H1 (cell line): ENCODE results near the gene IL13RA1. TPM values are rescaled to one million over a fixed set of nuclear protein-coding genes. Genes with fewer than 3 reads are reported as not detected.

Source experiments
- CTCF ChIA-PET: fragments of 300-600 bp; sonication (Branson Sonifier 250); formaldehyde crosslinking; loops from one replicate; lab custom pipeline; 2021; ENCODE audit not compliant: partially characterized antibody; lab: Charles Lee
- POLR2A ChIA-PET: fragments of 300-600 bp; sonication (Branson Sonifier 250); formaldehyde crosslinking; loops from one replicate; lab custom pipeline; 2021; ENCODE audit warnings: inconsistent platforms; ENCODE audit not compliant: partially characterized antibody; lab: Charles Lee
- DNase-seq, 2 experiments: peaks; one replicate each; pipeline versions ENCODE4 v3.0.0 to v3.0.0-alpha.2; 2010 to 2022; ENCODE audit warnings: low spot score in 2 of 2, low read depth in 1 of 2, mixed read lengths in 1 of 2
- FAIRE-seq: peaks from 2 replicates; lab custom pipeline; 2011; peaks lifted over from hg19 to GRCh38; lab: Jason Lieb, UNC
- H2AFZ ChIP-seq: 2 replicates; pipeline ENCODE4 v1.8.1; 2012; ENCODE audit warnings: low read length, inconsistent platforms
- H2AK5ac ChIP-seq: 2 replicates; pipeline ENCODE4 v1.6.1; 2013; ENCODE audit warnings: low read depth, low read length
- H2BK120ac ChIP-seq: replicated peaks from 2 replicates; pipeline ENCODE3; 2013; ENCODE audit warnings: low read depth, low read length, inconsistent platforms
- H2BK12ac ChIP-seq: 2 replicates; pipeline ENCODE4 v1.6.1; 2013; ENCODE audit warnings: low read depth, low read length
- H2BK15ac ChIP-seq: 2 replicates; pipeline ENCODE4 v1.6.1; 2013; ENCODE audit warnings: low read length
- H2BK20ac ChIP-seq: 2 replicates; pipeline ENCODE4 v1.6.1; 2013; ENCODE audit warnings: low read length
- H2BK5ac ChIP-seq: 2 replicates; pipeline ENCODE4 v1.6.1; 2013; ENCODE audit warnings: low read depth, low read length
- H3K14ac ChIP-seq: 2 replicates; pipeline ENCODE4 v1.6.1; 2013; ENCODE audit warnings: inconsistent platforms; ENCODE audit not compliant: insufficient read length
- H3K18ac ChIP-seq: 2 replicates; pipeline ENCODE4 v1.6.1; 2013; ENCODE audit warnings: low read length; ENCODE audit errors: extremely low read depth
- H3K23ac ChIP-seq: 2 replicates; pipeline ENCODE4 v1.6.1; 2013; ENCODE audit warnings: inconsistent platforms; ENCODE audit not compliant: insufficient read length
- H3K23me2 ChIP-seq: 2 replicates; pipeline ENCODE4 v1.6.1; 2013; ENCODE audit warnings: low read depth, low read length
- H3K27ac ChIP-seq: 2 replicates; pipeline ENCODE4 v1.6.1; 2011; ENCODE audit warnings: low read depth, low read length, inconsistent platforms
- H3K27me3 ChIP-seq, 4 experiments: replicated peaks in 1 of 4; 1 replicate in 1 of 4; 2 replicates in 3 of 4; pipeline versions ENCODE4 v1.6.1 to v1.8.1; 2011 to 2013; ENCODE audit warnings: low read length in 3 of 4, mild to moderate bottlenecking in 3 of 4, inconsistent platforms in 2 of 4, mixed read lengths in 2 of 4, moderate library complexity in 1 of 4; ENCODE audit not compliant: control insufficient read depth in 3 of 4, insufficient read depth in 3 of 4; ENCODE audit errors: extremely low read depth in 1 of 4
- H3K36me3 ChIP-seq, 4 experiments: 2 replicates each; pipeline versions ENCODE4 v1.6.1 to v1.8.1; 2011 to 2013; ENCODE audit warnings: mild to moderate bottlenecking in 4 of 4, low read length in 3 of 4, moderate library complexity in 2 of 4, control low read depth in 1 of 4, inconsistent platforms in 1 of 4; ENCODE audit not compliant: insufficient read depth in 4 of 4, control insufficient read depth in 2 of 4
- H3K4ac ChIP-seq: replicated peaks from 2 replicates; pipeline ENCODE3; 2013; ENCODE audit warnings: low read length, low read depth, mixed read lengths, inconsistent platforms; ENCODE audit not compliant: insufficient read length
- H3K4me1 ChIP-seq, 4 experiments: replicated peaks in 1 of 4; 1 replicate in 1 of 4; 2 replicates in 3 of 4; pipeline versions ENCODE4 v1.6.1 to v1.8.1; 2011 to 2013; ENCODE audit warnings: low read length in 3 of 4, inconsistent platforms in 2 of 4, mixed read lengths in 1 of 4; ENCODE audit not compliant: insufficient read depth in 4 of 4, control insufficient read depth in 3 of 4
- H3K4me2 ChIP-seq, 2 experiments: 2 replicates each; pipeline versions ENCODE4 v1.6.1 to v1.8.1; 2011 to 2013; ENCODE audit warnings: low read depth in 2 of 2, low read length in 2 of 2, control low read depth in 1 of 2, inconsistent platforms in 1 of 2, mild to moderate bottlenecking in 1 of 2; ENCODE audit not compliant: insufficient read depth in 1 of 2
- H3K4me3 ChIP-seq, 4 experiments: fragments of 200-600, 300-600 bp in 1 of 4; sonication (generic), shearing (Covaris generic), sonication (Bioruptor Twin) in 1 of 4; 2 replicates each; pipeline versions ENCODE4 v1.5.1 to v1.8.1; 2011 to 2016; ENCODE audit warnings: low read length in 4 of 4, low read depth in 3 of 4, control low read depth in 2 of 4, inconsistent platforms in 2 of 4, mild to moderate bottlenecking in 2 of 4, mixed read lengths in 1 of 4, moderate library complexity in 1 of 4; ENCODE audit not compliant: insufficient read depth in 2 of 4; ENCODE audit errors: extremely low read depth in 1 of 4
- H3K56ac ChIP-seq: replicated peaks from 2 replicates; pipeline ENCODE3; 2013; ENCODE audit warnings: low read depth, mild to moderate bottlenecking, mixed read lengths, low read length, inconsistent platforms; ENCODE audit not compliant: insufficient read length
- H3K79me1 ChIP-seq: 2 replicates; pipeline ENCODE4 v1.6.1; 2013; ENCODE audit warnings: low read depth, low read length, control low read depth
- H3K79me2 ChIP-seq, 2 experiments: 2 replicates each; pipeline versions ENCODE4 v1.6.1 to v1.8.1; 2012 to 2013; ENCODE audit warnings: low read length in 2 of 2, mild to moderate bottlenecking in 2 of 2, inconsistent platforms in 1 of 2; ENCODE audit not compliant: insufficient read depth in 2 of 2, control insufficient read depth in 1 of 2
- H3K9ac ChIP-seq, 4 experiments: replicated peaks in 1 of 4; 1 replicate in 1 of 4; 2 replicates in 3 of 4; pipeline versions ENCODE4 v1.6.1 to v1.8.1; 2011 to 2013; ENCODE audit warnings: low read depth in 3 of 4, low read length in 3 of 4, control low read depth in 2 of 4, mild to moderate bottlenecking in 2 of 4, moderate library complexity in 2 of 4, inconsistent platforms in 1 of 4; ENCODE audit errors: extremely low read depth in 1 of 4
- H3K9me3 ChIP-seq, 2 experiments: 2 replicates each; pipeline versions ENCODE4 v1.6.1 to v1.8.1; 2012 to 2013; ENCODE audit warnings: mild to moderate bottlenecking in 2 of 2, moderate library complexity in 2 of 2, control low read depth in 1 of 2, inconsistent platforms in 1 of 2, low read depth in 1 of 2, low read length in 1 of 2, mixed read lengths in 1 of 2; ENCODE audit not compliant: insufficient read depth in 2 of 2
- H4K20me1 ChIP-seq, 2 experiments: replicated peaks in 1 of 2; 2 replicates each; pipeline versions ENCODE3 to v1.8.1; 2011 to 2013; ENCODE audit warnings: inconsistent platforms in 2 of 2, low read length in 2 of 2, mild to moderate bottlenecking in 1 of 2; ENCODE audit not compliant: insufficient read depth in 2 of 2, control insufficient read depth in 1 of 2
- H4K5ac ChIP-seq: 2 replicates; pipeline ENCODE4 v1.6.1; 2013; ENCODE audit warnings: low read length, low read depth, mixed read lengths, inconsistent platforms; ENCODE audit not compliant: insufficient read length
- H4K8ac ChIP-seq: 2 replicates; pipeline ENCODE4 v1.8.0; 2013; ENCODE audit warnings: mild to moderate bottlenecking, moderate library complexity, low read length, inconsistent platforms; ENCODE audit not compliant: insufficient read depth; ENCODE audit errors: extremely low read depth
- H4K91ac ChIP-seq: replicated peaks from 2 replicates; pipeline ENCODE3; 2013; ENCODE audit warnings: low read length, mixed read lengths, inconsistent platforms; ENCODE audit not compliant: insufficient read length
- CTBP2 ChIP-seq: IDR thresholded peaks from 2 replicates; pipeline ENCODE4 v1.7.0; 2011; ENCODE audit warnings: borderline replicate concordance, mild to moderate bottlenecking, moderate library complexity, mixed read lengths, low read length; ENCODE audit not compliant: insufficient read depth, insufficient read length
- SP1 ChIP-seq: IDR thresholded peaks from 2 replicates; pipeline ENCODE4 v1.6.1; 2011; ENCODE audit warnings: low read depth, low read length
- SP2 ChIP-seq: IDR thresholded peaks from 2 replicates; pipeline ENCODE4 v1.6.1; 2012; ENCODE audit warnings: mild to moderate bottlenecking, low read length, inconsistent platforms
- WGBS, 2 experiments: shearing (Covaris generic) in 1 of 2; methylation state at CpG; one replicate each; pipeline versions ENCODE4 v1.1.6 to v1.1.7; 2013 to 2015; ENCODE audit warnings: low lambda C conversion rate in 2 of 2, mixed read lengths in 2 of 2, inconsistent platforms in 1 of 2, low coverage in 1 of 2, missing lambda C conversion rate in 1 of 2; ENCODE audit not compliant: insufficient replicate concordance in 2 of 2, insufficient coverage in 1 of 2, insufficient read length in 1 of 2; ENCODE audit errors: extremely low coverage in 1 of 2, missing lambda C conversion rate in 1 of 2; 5-methylcytosine and 5-hydroxymethylcytosine counted together
- polyA plus RNA-seq, 7 experiments: library from polyadenylated mRNA; depleted of rRNA in 3 of 7; stranded (reverse) in 5 of 7; unstranded in 2 of 7; fragments of >200 nt in 5 of 7; fragments of 200-250 nt in 2 of 7; gene quantifications; 1 replicate in 5 of 7; 2 replicates in 1 of 7; 4 replicates in 1 of 7; pipeline versions ENCODE4 v1.2.1 to v1.2.3, GENCODE V29; 2011 to 2013; ENCODE audit warnings: missing spikeins in 2 of 7, mixed read lengths in 2 of 7
- total RNA-seq: library from RNA; stranded (reverse); fragmentation: NEBNext Ultra II Directional; extraction: Animal tissue kit (Norgen Biotek cat#: 25700); gene quantifications from 2 replicates; pipeline ENCODE4 v1.2.1, GENCODE V29; 2021

The IL13RA1 gene
- total and polyA plus RNA-seq, 2 of the 8 experiments (the other 6 are each of a cell fraction or from before 2014, with no cell fraction given), result 3.3 to 9.4 TPM

DNA sequence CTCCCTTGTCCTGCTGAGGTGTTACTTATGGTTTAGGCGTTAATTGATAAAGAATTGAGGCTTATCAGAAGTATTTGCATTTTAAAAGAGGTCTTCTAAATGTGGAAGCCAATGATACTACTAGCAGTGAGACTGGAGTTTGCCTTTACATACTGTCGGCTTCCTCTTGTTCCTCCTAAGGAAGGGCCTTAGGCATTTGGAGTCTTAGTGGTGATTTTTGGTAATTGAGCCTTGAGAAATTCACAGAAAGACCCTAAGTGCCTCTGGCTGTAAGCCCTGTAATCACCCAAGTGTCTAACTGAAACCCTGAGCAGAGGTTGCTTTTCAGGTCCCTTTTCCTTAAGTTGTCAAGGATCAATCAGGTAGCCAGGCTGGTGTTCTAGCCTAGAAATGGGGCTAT lies 14.8 kb downstream of the IL13RA1 start:
- H2AFZ ChIP-seq, result no peak overlapping the region
- WGBS, 2 experiments, result 86% methylated on average over 2 of the region's 2 CpGs; no CpG with 5 or more reads in 1 of the 2 experiments
- ChIA-PET CTCF (no interaction called here), POLR2A (no interaction called here)
- no peak overlapping the region for H2AK5ac ChIP-seq
- H3K23me2 ChIP-seq, result no peaks in the 10 kb centered on the region; the same call in 1 of the 2 replicates
- H3K4ac ChIP-seq, result no peak overlapping the region
- H3K9me3 ChIP-seq, result no peaks in the 10 kb centered on the region
- H4K91ac ChIP-seq, result no peak overlapping the region
- no peak for DNase-seq
- no peak overlapping the region for H3K14ac ChIP-seq
- H4K8ac ChIP-seq, result no peak overlapping the region
- H3K4me3 ChIP-seq, result no peak overlapping the region
- no peaks in the 10 kb centered on the region for H3K36me3 ChIP-seq
- H2BK12ac ChIP-seq, result no peak overlapping the region
- H3K4me2 ChIP-seq, result no peak overlapping the region
- H3K27me3 ChIP-seq, result no peaks in the 10 kb centered on the region
- no peak overlapping the region for H3K56ac ChIP-seq
- H3K79me1 ChIP-seq, result no peaks in the 10 kb centered on the region
- FAIRE-seq, result no peak
- no peaks in the 10 kb centered on the region for H4K20me1 ChIP-seq
- H2BK20ac ChIP-seq, result no peak overlapping the region
- H2BK120ac ChIP-seq, result no peak overlapping the region
- no peak overlapping the region for H3K18ac ChIP-seq
- H3K23ac ChIP-seq, result no peak overlapping the region
- H3K27ac ChIP-seq, result no peak overlapping the region
- no peak overlapping the region for H3K9ac ChIP-seq
- no peaks in the 10 kb centered on the region for H3K79me2 ChIP-seq
- no peak overlapping the region for H2BK15ac ChIP-seq
- H3K4me1 ChIP-seq, result no peaks in the 10 kb centered on the region
- H4K5ac ChIP-seq, result no peak overlapping the region
- no peak overlapping the region for H2BK5ac ChIP-seq
- TF ChIP-seq SP2 (no peak), SP1 (no peak), CTBP2 (no peak)
